Panc1 (cell line): ENCODE results near the gene STAB1. TPM values are rescaled to one million over a fixed set of nuclear protein-coding genes. Genes with fewer than 3 reads are reported as not detected.

Experiments
- ATAC-seq: fragments of 200-7000 bp; cut with Tn5 transposase; 2 replicates; pipeline ENCODE4 v1.9.1; 2020; ENCODE audit warnings: mild to moderate bottlenecking, moderate library complexity
- BruUV-seq: library from RNA; stranded (reverse); fragments of 400-500 nt; replicated peaks from 2 replicates; lab custom pipeline; 2021; lab: Mats Ljungman, UMichigan
- CTCF ChIA-PET: fragments of 300-600 bp; sonication (Branson Sonifier 250); formaldehyde crosslinking; loops from one replicate; lab custom pipeline; 2022; ENCODE audit warnings: antibody characterized with exemption; lab: Charles Lee
- POLR2A ChIA-PET: fragments of 300-600 bp; sonication (Branson Sonifier 250); formaldehyde crosslinking; loops from one replicate; lab custom pipeline; 2022; ENCODE audit warnings: antibody characterized with exemption; lab: Charles Lee
- DNase-seq: peaks from one replicate; pipeline ENCODE4 v3.0.0-alpha.2; 2010; ENCODE audit warnings: low read depth, low spot score
- H3K27ac ChIP-seq: 2 replicates; pipeline ENCODE4 v1.5.1; 2011; ENCODE audit warnings: mild to moderate bottlenecking, low read length, inconsistent platforms
- H3K27me3 ChIP-seq: fragments of 200-500 bp; sonication (Bioruptor generic); 2 replicates; pipeline ENCODE4 v1.6.0; 2014; ENCODE audit warnings: low read length, inconsistent platforms; ENCODE audit not compliant: control insufficient read depth, insufficient read depth
- H3K36me3 ChIP-seq: fragments of 200-500 bp; sonication (Bioruptor generic); 2 replicates; pipeline ENCODE4 v1.5.1; 2014; ENCODE audit warnings: inconsistent platforms, mild to moderate bottlenecking, low read length, moderate library complexity; ENCODE audit not compliant: control insufficient read depth, insufficient read depth
- H3K4me1 ChIP-seq: 2 replicates; pipeline ENCODE4 v1.5.1; 2011; ENCODE audit warnings: inconsistent platforms, mild to moderate bottlenecking, low read length, moderate library complexity; ENCODE audit not compliant: control insufficient read depth, insufficient read depth
- H3K4me3 ChIP-seq, 2 experiments: 2 replicates each; pipeline ENCODE4 v1.5.1; 2011 to 2012; ENCODE audit warnings: low read depth in 2 of 2, low read length in 2 of 2, mild to moderate bottlenecking in 2 of 2, inconsistent platforms in 1 of 2, moderate library complexity in 1 of 2
- H3K9me3 ChIP-seq: fragments of 200-500 bp; sonication (Bioruptor generic); 2 replicates; pipeline ENCODE4 v1.5.1; 2014; ENCODE audit warnings: low read depth, mild to moderate bottlenecking, inconsistent platforms, low read length, moderate library complexity; ENCODE audit not compliant: control insufficient read depth, insufficient read depth
- POLR2AphosphoS5 ChIP-seq: IDR thresholded peaks from 2 replicates; pipeline ENCODE4 v1.6.1; 2012; ENCODE audit warnings: mild to moderate bottlenecking, low read depth, low read length, moderate library complexity
- SIN3A ChIP-seq: IDR thresholded peaks from 2 replicates; pipeline ENCODE4 v1.6.1; 2012; ENCODE audit warnings: low read depth, mild to moderate bottlenecking, low read length, moderate library complexity, borderline replicate concordance; ENCODE audit not compliant: insufficient read depth
- TCF7L2 ChIP-seq: IDR thresholded peaks from 2 replicates; pipeline ENCODE4 v1.6.1; 2011; ENCODE audit warnings: mild to moderate bottlenecking, low read depth, low read length, inconsistent platforms
- in situ Hi-C: cut with HindIII; loops from 2 replicates; pipeline ENCODE4 v1.10.0; 2016; ENCODE audit warnings: low sequenced_read_pairs, low pct_unique_long_range_greater_than_20kb
- intact Hi-C: fragments of 100-400 bp; cut with micrococcal nuclease; formaldehyde crosslinking; loops from one replicate; pipeline ENCODE4 v1.10.0; 2022; ENCODE audit not compliant: unreplicated experiment
- total RNA-seq: library from RNA; stranded (reverse); gene quantifications from one replicate; pipeline ENCODE4 v1.2.1, GENCODE V29; 2021; ENCODE audit not compliant: unreplicated experiment
- TF ChIP-seq, protein P1 (sequence below): fragments of 450-650 bp; IDR thresholded peaks from 2 replicates; pipeline ENCODE4 v1.5.1; 2017; ENCODE audit warnings: mild to moderate bottlenecking
- TF ChIP-seq, protein P2 (sequence below), 2 experiments: IDR thresholded peaks; 2 replicates each; pipeline ENCODE4 v1.6.1; 2011 to 2012; ENCODE audit warnings: low read depth in 2 of 2, control low read depth in 1 of 2, low read length in 1 of 2, mild to moderate bottlenecking in 1 of 2, moderate library complexity in 1 of 2; ENCODE audit not compliant: insufficient read depth in 1 of 2

STAB1 gene
- total RNA-seq, 1 experiment from 2014 or later: 0.39 TPM

DNA sequence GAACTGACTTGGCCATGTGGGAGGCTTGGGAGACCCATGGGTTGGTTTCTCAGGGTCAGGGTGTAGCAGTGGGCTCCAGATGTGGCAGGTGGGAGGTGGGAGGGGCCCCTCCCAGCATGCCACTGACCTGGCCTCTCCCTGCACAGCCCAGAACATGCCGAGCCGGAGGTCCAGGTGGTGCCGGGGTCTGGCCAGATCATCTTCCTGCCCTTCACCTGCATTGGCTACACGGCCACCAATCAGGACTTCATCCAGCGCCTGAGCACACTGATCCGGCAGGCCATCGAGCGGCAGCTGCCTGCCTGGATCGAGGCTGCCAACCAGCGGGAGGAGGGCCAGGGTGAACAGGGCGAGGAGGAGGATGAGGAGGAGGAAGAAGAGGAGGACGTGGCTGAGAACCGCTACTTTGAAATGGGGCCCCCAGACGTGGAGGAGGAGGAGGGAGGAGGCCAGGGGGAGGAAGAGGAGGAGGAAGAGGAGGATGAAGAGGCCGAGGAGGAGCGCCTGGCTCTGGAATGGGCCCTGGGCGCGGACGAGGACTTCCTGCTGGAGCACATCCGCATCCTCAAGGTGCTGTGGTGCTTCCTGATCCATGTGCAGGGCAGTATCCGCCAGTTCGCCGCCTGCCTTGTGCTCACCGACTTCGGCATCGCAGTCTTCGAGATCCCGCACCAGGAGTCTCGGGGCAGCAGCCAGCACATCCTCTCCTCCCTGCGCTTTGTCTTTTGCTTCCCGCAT, 7.9 kb upstream of the STAB1 start:
- Histone ChIP-seq H3K4me3 (no peak overlapping the region), H3K27me3 (no peaks in the 10 kb centered on the region), H3K27ac (no peak overlapping the region), H3K36me3 (no peaks in the 10 kb centered on the region), H3K9me3 (no peaks in the 10 kb centered on the region), H3K4me1 (no peaks in the 10 kb centered on the region)
- TF ChIP-seq TCF7L2 (no peak), SIN3A (no peak), POLR2AphosphoS5 (no peak)
- TF ChIP-seq, protein P1, sequence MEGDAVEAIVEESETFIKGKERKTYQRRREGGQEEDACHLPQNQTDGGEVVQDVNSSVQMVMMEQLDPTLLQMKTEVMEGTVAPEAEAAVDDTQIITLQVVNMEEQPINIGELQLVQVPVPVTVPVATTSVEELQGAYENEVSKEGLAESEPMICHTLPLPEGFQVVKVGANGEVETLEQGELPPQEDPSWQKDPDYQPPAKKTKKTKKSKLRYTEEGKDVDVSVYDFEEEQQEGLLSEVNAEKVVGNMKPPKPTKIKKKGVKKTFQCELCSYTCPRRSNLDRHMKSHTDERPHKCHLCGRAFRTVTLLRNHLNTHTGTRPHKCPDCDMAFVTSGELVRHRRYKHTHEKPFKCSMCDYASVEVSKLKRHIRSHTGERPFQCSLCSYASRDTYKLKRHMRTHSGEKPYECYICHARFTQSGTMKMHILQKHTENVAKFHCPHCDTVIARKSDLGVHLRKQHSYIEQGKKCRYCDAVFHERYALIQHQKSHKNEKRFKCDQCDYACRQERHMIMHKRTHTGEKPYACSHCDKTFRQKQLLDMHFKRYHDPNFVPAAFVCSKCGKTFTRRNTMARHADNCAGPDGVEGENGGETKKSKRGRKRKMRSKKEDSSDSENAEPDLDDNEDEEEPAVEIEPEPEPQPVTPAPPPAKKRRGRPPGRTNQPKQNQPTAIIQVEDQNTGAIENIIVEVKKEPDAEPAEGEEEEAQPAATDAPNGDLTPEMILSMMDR: no peak
- TF ChIP-seq, protein P2, sequence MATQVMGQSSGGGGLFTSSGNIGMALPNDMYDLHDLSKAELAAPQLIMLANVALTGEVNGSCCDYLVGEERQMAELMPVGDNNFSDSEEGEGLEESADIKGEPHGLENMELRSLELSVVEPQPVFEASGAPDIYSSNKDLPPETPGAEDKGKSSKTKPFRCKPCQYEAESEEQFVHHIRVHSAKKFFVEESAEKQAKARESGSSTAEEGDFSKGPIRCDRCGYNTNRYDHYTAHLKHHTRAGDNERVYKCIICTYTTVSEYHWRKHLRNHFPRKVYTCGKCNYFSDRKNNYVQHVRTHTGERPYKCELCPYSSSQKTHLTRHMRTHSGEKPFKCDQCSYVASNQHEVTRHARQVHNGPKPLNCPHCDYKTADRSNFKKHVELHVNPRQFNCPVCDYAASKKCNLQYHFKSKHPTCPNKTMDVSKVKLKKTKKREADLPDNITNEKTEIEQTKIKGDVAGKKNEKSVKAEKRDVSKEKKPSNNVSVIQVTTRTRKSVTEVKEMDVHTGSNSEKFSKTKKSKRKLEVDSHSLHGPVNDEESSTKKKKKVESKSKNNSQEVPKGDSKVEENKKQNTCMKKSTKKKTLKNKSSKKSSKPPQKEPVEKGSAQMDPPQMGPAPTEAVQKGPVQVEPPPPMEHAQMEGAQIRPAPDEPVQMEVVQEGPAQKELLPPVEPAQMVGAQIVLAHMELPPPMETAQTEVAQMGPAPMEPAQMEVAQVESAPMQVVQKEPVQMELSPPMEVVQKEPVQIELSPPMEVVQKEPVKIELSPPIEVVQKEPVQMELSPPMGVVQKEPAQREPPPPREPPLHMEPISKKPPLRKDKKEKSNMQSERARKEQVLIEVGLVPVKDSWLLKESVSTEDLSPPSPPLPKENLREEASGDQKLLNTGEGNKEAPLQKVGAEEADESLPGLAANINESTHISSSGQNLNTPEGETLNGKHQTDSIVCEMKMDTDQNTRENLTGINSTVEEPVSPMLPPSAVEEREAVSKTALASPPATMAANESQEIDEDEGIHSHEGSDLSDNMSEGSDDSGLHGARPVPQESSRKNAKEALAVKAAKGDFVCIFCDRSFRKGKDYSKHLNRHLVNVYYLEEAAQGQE (IDR thresholded peaks at IDR 0.05; ENCODE audit: insufficient read depth in 1 of 2, low read depth in 2 of 2, low read length in 1 of 2): no peak
- ChIA-PET POLR2A (no interaction called here), CTCF (no interaction called here)
- in situ Hi-C loops: no loop called here
- ATAC-seq: no peak
- no peak for DNase-seq
- intact Hi-C loops: no loop called here
- BruUV-seq: no TSS peak

DNA sequence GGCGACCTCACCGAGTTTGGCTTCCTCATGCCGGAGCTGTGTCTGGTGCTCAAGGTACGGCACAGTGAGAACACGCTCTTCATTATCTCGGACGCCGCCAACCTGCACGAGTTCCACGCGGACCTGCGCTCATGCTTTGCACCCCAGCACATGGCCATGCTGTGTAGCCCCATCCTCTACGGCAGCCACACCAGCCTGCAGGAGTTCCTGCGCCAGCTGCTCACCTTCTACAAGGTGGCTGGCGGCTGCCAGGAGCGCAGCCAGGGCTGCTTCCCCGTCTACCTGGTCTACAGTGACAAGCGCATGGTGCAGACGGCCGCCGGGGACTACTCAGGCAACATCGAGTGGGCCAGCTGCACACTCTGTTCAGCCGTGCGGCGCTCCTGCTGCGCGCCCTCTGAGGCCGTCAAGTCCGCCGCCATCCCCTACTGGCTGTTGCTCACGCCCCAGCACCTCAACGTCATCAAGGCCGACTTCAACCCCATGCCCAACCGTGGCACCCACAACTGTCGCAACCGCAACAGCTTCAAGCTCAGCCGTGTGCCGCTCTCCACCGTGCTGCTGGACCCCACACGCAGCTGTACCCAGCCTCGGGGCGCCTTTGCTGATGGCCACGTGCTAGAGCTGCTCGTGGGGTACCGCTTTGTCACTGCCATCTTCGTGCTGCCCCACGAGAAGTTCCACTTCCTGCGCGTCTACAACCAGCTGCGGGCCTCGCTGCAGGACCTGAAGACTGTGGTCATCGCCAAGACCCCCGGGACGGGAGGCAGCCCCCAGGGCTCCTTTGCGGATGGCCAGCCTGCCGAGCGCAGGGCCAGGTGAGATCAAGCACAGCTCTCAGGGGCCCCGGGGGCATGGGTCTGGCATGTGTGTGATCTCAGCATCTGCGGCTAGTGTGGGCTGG, 7.1 kb upstream of the STAB1 start:
- Histone ChIP-seq H3K27me3 (no peaks in the 10 kb centered on the region), H3K4me1 (no peaks in the 10 kb centered on the region), H3K27ac (no peak overlapping the region), H3K9me3 (no peaks in the 10 kb centered on the region), H3K36me3 (no peaks in the 10 kb centered on the region), H3K4me3 (no peak overlapping the region)
- BruUV-seq: no TSS peak
- TF ChIP-seq SIN3A (no peak), TCF7L2 (no peak), POLR2AphosphoS5 (no peak)
- TF ChIP-seq, protein P1: no peak
- TF ChIP-seq, protein P2 (IDR thresholded peaks at IDR 0.05; ENCODE audit: insufficient read depth in 1 of 2, low read depth in 2 of 2, low read length in 1 of 2): no peak
- ChIA-PET CTCF (no interaction called here), POLR2A (no interaction called here)
- DNase-seq: no peak
- in situ Hi-C loops: no loop called here
- no peak for ATAC-seq
- intact Hi-C loops: no loop called here
